Thyroid gland (tissue), 4 donors: Measurements from ENCODE around the gene VPS26C.

Experiments used
- CTCF ChIP-seq, 6 experiments: fragments of 200-600 bp in 3 of 6; fragments of 450-650 bp in 3 of 6; sonication (generic) in 3 of 6; IDR thresholded peaks; one replicate each; pipeline ENCODE4 v1.5.1; 2016 to 2019; ENCODE audit warnings: antibody characterized with exemption in 6 of 6, mild to moderate bottlenecking in 2 of 6, inconsistent platforms in 1 of 6, moderate library complexity in 1 of 6
- POLR2A ChIP-seq, 2 donors: fragments of 450-650 bp; IDR thresholded peaks; one replicate each; pipeline ENCODE4 v1.6.1; 2017; ENCODE audit warnings: antibody characterized with exemption in 2 of 2, mild to moderate bottlenecking in 2 of 2, moderate library complexity in 1 of 2

GRCh38 chr21:37268186-37268503 is 1.0 kb upstream of the VPS26C start:
- TF ChIP-seq CTCF (IDR thresholded peaks at IDR 0.05) (no peak), POLR2A (IDR thresholded peaks at IDR 0.05) (no peak)
